ENCODE results near the gene RTKN. TPM values are rescaled to one million over a fixed set of nuclear protein-coding genes. Genes with fewer than 3 reads are reported as not detected.

RTKN gene
- total RNA-seq, 1 donor from 2014 or later = 19.1 TPM

- Mint-ChIP-seq H3K4me1 (ENCODE audit: unreplicated experiment) (no peaks in the 10 kb centered on the region), H3K27ac (ENCODE audit: unreplicated experiment) (no peak overlapping the region), H3K27me3 (ENCODE audit: unreplicated experiment) (peaks cover 30% of the 10 kb centered on the region), H3K36me3 (ENCODE audit: unreplicated experiment) (no peaks in the 10 kb centered on the region), H3K9me3 (ENCODE audit: unreplicated experiment) (no peaks in the 10 kb centered on the region), H3K4me3 (ENCODE audit: unreplicated experiment) (no peak overlapping the region)
- TF ChIP-seq, protein P1, sequence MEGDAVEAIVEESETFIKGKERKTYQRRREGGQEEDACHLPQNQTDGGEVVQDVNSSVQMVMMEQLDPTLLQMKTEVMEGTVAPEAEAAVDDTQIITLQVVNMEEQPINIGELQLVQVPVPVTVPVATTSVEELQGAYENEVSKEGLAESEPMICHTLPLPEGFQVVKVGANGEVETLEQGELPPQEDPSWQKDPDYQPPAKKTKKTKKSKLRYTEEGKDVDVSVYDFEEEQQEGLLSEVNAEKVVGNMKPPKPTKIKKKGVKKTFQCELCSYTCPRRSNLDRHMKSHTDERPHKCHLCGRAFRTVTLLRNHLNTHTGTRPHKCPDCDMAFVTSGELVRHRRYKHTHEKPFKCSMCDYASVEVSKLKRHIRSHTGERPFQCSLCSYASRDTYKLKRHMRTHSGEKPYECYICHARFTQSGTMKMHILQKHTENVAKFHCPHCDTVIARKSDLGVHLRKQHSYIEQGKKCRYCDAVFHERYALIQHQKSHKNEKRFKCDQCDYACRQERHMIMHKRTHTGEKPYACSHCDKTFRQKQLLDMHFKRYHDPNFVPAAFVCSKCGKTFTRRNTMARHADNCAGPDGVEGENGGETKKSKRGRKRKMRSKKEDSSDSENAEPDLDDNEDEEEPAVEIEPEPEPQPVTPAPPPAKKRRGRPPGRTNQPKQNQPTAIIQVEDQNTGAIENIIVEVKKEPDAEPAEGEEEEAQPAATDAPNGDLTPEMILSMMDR (IDR thresholded peaks at IDR 0.05) = no peak
- DNase-seq (ENCODE audit: extremely low spot score, unreplicated experiment) = no peak
Measured at GRCh38 chr2:74407682-74408081, 34.1 kb downstream of the RTKN start.

DNA sequence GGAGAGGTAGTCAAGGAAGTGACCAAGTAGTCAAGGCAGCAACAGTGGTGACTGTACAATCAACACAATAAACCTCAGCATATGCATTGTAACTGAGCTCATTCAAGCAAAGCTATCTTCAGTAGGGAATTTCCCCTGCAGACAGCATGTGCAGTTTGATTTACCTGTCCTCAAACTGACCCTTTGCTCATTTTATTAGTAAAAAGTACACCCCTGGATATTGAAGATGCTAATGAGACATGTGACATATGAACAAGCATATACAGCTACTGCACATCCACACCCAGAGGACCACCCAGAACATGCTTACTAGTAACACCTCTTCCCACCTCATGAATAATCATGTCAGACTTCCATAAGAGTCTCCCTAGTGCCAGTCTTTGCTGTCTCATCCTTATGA is 35.7 kb downstream of the RTKN start:
- Mint-ChIP-seq H3K36me3 (ENCODE audit: unreplicated experiment) (no peaks in the 10 kb centered on the region), H3K4me3 (ENCODE audit: unreplicated experiment) (no peak overlapping the region), H3K27me3 (ENCODE audit: unreplicated experiment) (peaks cover 32% of the 10 kb centered on the region), H3K4me1 (ENCODE audit: unreplicated experiment) (no peaks in the 10 kb centered on the region), H3K27ac (ENCODE audit: unreplicated experiment) (no peak overlapping the region), H3K9me3 (ENCODE audit: unreplicated experiment) (no peaks in the 10 kb centered on the region)
- TF ChIP-seq, protein P1 (IDR thresholded peaks at IDR 0.05) = no peak
- no peak for DNase-seq (ENCODE audit: extremely low spot score, unreplicated experiment)

GRCh38 chr2:74401891-74402290 is 39.8 kb downstream of the RTKN start:
- H3K27me3 Mint-ChIP-seq (ENCODE audit: unreplicated experiment) = peaks cover 13% of the 10 kb centered on the region
- H3K36me3 Mint-ChIP-seq (ENCODE audit: unreplicated experiment) = no peaks in the 10 kb centered on the region
- H3K4me3 Mint-ChIP-seq (ENCODE audit: unreplicated experiment) = no peak overlapping the region

DNA sequence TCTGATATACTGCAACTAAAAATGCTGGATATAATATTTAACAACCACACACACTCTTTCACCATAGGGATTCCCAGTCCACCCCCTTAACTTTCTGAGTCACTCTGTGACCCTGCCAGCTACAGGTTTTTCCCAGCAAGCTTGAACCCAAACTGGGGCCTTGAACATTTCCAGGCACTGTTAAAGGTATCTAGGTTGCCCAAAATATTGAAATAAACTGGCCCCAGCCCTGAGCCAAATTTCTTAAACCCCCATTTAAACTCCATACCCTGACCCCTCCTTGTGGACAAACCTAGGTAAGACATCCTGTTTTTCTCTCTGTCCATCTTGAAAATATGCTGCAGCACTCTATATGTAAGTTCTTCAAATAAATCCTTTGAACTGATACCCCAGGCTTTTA is 42.0 kb downstream of the RTKN start:
- H3K27ac Mint-ChIP-seq (ENCODE audit: unreplicated experiment) = no peak overlapping the region
- DNase-seq (ENCODE audit: extremely low spot score, unreplicated experiment) = no peak

More at GRCh38 chr2:74401891-74402290, 39.8 kb downstream of the RTKN start:
- no peaks in the 10 kb centered on the region for H3K4me1 Mint-ChIP-seq (ENCODE audit: unreplicated experiment)
- no peak overlapping the region for H3K27ac Mint-ChIP-seq (ENCODE audit: unreplicated experiment)
- TF ChIP-seq, protein P1 (IDR thresholded peaks at IDR 0.05) = no peak
- H3K9me3 Mint-ChIP-seq (ENCODE audit: unreplicated experiment) = no peaks in the 10 kb centered on the region
- no peak for DNase-seq (ENCODE audit: extremely low spot score, unreplicated experiment)

GRCh38 chr2:74396149-74396548 is 45.6 kb downstream of the RTKN start:
- Mint-ChIP-seq H3K4me1 (ENCODE audit: unreplicated experiment) (no peaks in the 10 kb centered on the region), H3K27me3 (ENCODE audit: unreplicated experiment) (peaks cover 18% of the 10 kb centered on the region), H3K36me3 (ENCODE audit: unreplicated experiment) (no peaks in the 10 kb centered on the region), H3K27ac (ENCODE audit: unreplicated experiment) (no peak overlapping the region), H3K4me3 (ENCODE audit: unreplicated experiment) (no peak overlapping the region), H3K9me3 (ENCODE audit: unreplicated experiment) (no peaks in the 10 kb centered on the region)
- no peak for DNase-seq (ENCODE audit: extremely low spot score, unreplicated experiment)
- TF ChIP-seq, protein P1 (IDR thresholded peaks at IDR 0.05) = no peak

More for the DNA sequence above, 42.0 kb downstream of the RTKN start:
- Mint-ChIP-seq H3K4me3 (ENCODE audit: unreplicated experiment) (no peak overlapping the region), H3K27me3 (ENCODE audit: unreplicated experiment) (peaks cover 12% of the 10 kb centered on the region), H3K4me1 (ENCODE audit: unreplicated experiment) (no peaks in the 10 kb centered on the region), H3K36me3 (ENCODE audit: unreplicated experiment) (no peaks in the 10 kb centered on the region), H3K9me3 (ENCODE audit: unreplicated experiment) (no peaks in the 10 kb centered on the region)
- TF ChIP-seq, protein P1 (IDR thresholded peaks at IDR 0.05) = peak; percentile 51
